Measurements from ENCODE around the gene KLC3. TPM values are rescaled to one million over a fixed set of nuclear protein-coding genes. Genes with fewer than 3 reads are reported as not detected.

Gene KLC3
- total and polyA plus RNA-seq, 2 experiments from 2014 or later, result 1.8 to 4.0 TPM

- DNase-seq (ENCODE audit: low read depth in 1 of 2, low spot score in 1 of 2), result no peak
- Histone ChIP-seq H3K27me3 (no peaks in the 10 kb centered on the region), H3K4me1 (ENCODE audit: low read depth) (peaks cover 35% of the 10 kb centered on the region), H3K9me3 (ENCODE audit: low read depth) (no peaks in the 10 kb centered on the region), H3K27ac (peak overlapping the region; percentile 99), H3K36me3 (peaks cover 5% of the 10 kb centered on the region), H3K4me3 (no peak overlapping the region)
- TF ChIP-seq CTCF (IDR thresholded peaks at IDR 0.05; ENCODE audit: low read depth, low read length), result no peak
Measured at GRCh38 chr19:45320997-45321775, 19.4 kb upstream of the KLC3 start.

- Histone ChIP-seq H3K27ac (peak overlapping the region; percentile 99), H3K27me3 (no peaks in the 10 kb centered on the region), H3K9me3 (ENCODE audit: low read depth) (no peaks in the 10 kb centered on the region), H3K36me3 (peaks cover 5% of the 10 kb centered on the region), H3K4me1 (ENCODE audit: low read depth) (peaks cover 35% of the 10 kb centered on the region), H3K4me3 (peak overlapping the region; percentile 21)
- no peak for TF ChIP-seq CTCF (IDR thresholded peaks at IDR 0.05; ENCODE audit: low read depth, low read length)
- DNase-seq (ENCODE audit: low read depth in 1 of 2, low spot score in 1 of 2), result peak in 1 of 2 donors; percentile 59
Measured at GRCh38 chr19:45321848-45322247, 18.7 kb upstream of the KLC3 start.

GRCh38 chr19:45322311-45322710 lies 18.2 kb upstream of the KLC3 start:
- H3K4me3 ChIP-seq, result peak overlapping the region; percentile 21
- no peaks in the 10 kb centered on the region for H3K9me3 ChIP-seq (ENCODE audit: low read depth)
- H3K27me3 ChIP-seq, result no peaks in the 10 kb centered on the region
- peaks cover 5% of the 10 kb centered on the region for H3K36me3 ChIP-seq
- H3K27ac ChIP-seq, result peak overlapping the region; percentile 99
- DNase-seq (ENCODE audit: low read depth in 1 of 2, low spot score in 1 of 2), result peak in 1 of 2 donors; percentile 63
- peaks cover 35% of the 10 kb centered on the region for H3K4me1 ChIP-seq (ENCODE audit: low read depth)
- TF ChIP-seq CTCF (IDR thresholded peaks at IDR 0.05; ENCODE audit: low read depth, low read length), result no peak

- Histone ChIP-seq H3K9me3 (ENCODE audit: low read depth) (no peaks in the 10 kb centered on the region), H3K27me3 (no peaks in the 10 kb centered on the region), H3K4me3 (peak within 1 kb of the TSS; percentile 30), H3K4me1 (ENCODE audit: low read depth) (peaks cover 35% of the 10 kb centered on the region), H3K27ac (peak within 1 kb of the TSS; percentile 99), H3K36me3 (peaks cover 5% of the 10 kb centered on the region)
- no peak for TF ChIP-seq CTCF (IDR thresholded peaks at IDR 0.05; ENCODE audit: low read depth, low read length)
- DNase-seq (ENCODE audit: low read depth in 1 of 2, low spot score in 1 of 2), result peak in 1 of 2 donors; percentile 65
Measured at GRCh38 chr19:45322744-45323281, 17.7 kb upstream of the KLC3 start, which contains the start of gene CKM. Gene CKM (minus strand): TSS chr19:45322875. CDS start chr19:45319713, 3,162 bp downstream.

- Histone ChIP-seq H3K27ac (peak overlapping the region; percentile 99), H3K27me3 (no peaks in the 10 kb centered on the region), H3K36me3 (peaks cover 5% of the 10 kb centered on the region), H3K4me1 (ENCODE audit: low read depth) (peaks cover 35% of the 10 kb centered on the region), H3K4me3 (peak overlapping the region; percentile 30), H3K9me3 (ENCODE audit: low read depth) (no peaks in the 10 kb centered on the region)
- peak in 1 of 2 donors; percentile 92 for DNase-seq (ENCODE audit: low read depth in 1 of 2, low spot score in 1 of 2)
- no peak for TF ChIP-seq CTCF (IDR thresholded peaks at IDR 0.05; ENCODE audit: low read depth, low read length)
Measured at GRCh38 chr19:45323671-45324081, 16.9 kb upstream of the KLC3 start.

Measured in cardiac muscle cell (in vitro differentiated cells and primary cell).